Measurements from ENCODE around the gene VSTM2L.

- no peak for TF ChIP-seq POLR2A (IDR thresholded peaks at IDR 0.05; ENCODE audit: low read depth, low read length)
- TF ChIP-seq POLR2AphosphoS5 (IDR thresholded peaks at IDR 0.05; ENCODE audit: low read depth, low read length) = no peak
- no peak for TF ChIP-seq TAF1 (IDR thresholded peaks at IDR 0.05; ENCODE audit: borderline replicate concordance, low read depth, low read length)
Measured at GRCh38 chr20:37980876-37981275, 77.9 kb downstream of the VSTM2L start.

Data from GM12892 (cell line).